Posterior vena cava (tissue), 2 donors: ENCODE measurements around the gene SMC4. TPM values are rescaled to one million over a fixed set of nuclear protein-coding genes. Genes with fewer than 3 reads are reported as not detected.
A peak's percentile ranks its signal among the peaks of the same experiment; 100 is the strongest.
"Not testable (repeated sequence)": the region's sequence is repeated elsewhere in the genome, so short reads cannot be mapped to it uniquely, and the experiment has no call there.

Experiments used
- DNase-seq: peaks from one replicate; pipeline ENCODE4 v3.0.0-alpha.2; 2020; ENCODE audit warnings: low spot score
- intact Hi-C, 2 donors: fragments of 100-400 bp; cut with DNase I; formaldehyde crosslinking; loops; one replicate each; pipeline versions ENCODE4 v1.14.1 to v1.14.2; 2022 to 2023
- long read RNA-seq, 2 donors: library from polyadenylated mRNA; unstranded; transcript quantifications; one replicate each; pipeline ENCODE4 v2.0.0, GENCODE V29; 2020 to 2021
- total RNA-seq, 2 donors: library from RNA; stranded (reverse); fragmentation: NEBNext Ultra II Directional; extraction: Animal tissue kit (Norgen Biotek cat#: 25700); gene quantifications; one replicate each; pipeline ENCODE4 v1.2.1, GENCODE V29; 2021
- donor health status: DM: yes; HTN: yes; CAD: no.
- donor health status: DM: yes; HTN: yes; CAD: no.

The SMC4 gene
- 10 to 100 TPM; 21.5 to 23.2 TPM for total RNA-seq
- long read RNA-seq, donor 1, partial matches to known transcripts, result 2 of 3 reads
- long read RNA-seq, donor 1, other reads (novel, unspliced or antisense), result 1 of 3 reads
- long read RNA-seq, donor 2, partial matches to known transcripts, result 28 of 33 reads
- long read RNA-seq, donor 2, other reads (novel, unspliced or antisense), result 5 of 33 reads

- peak; percentile 99 for DNase-seq
- intact Hi-C loops, result no loop called here
Observed at GRCh38 chr3:160399125-160400029, at the start of gene SMC4, which contains the start of gene IFT80. TSS of gene SMC4 (plus strand) at chr3:160399650. CDS start at chr3:160400827, 1,177 bp downstream. TSS of gene IFT80 (minus strand) at chr3:160399225. CDS start at chr3:160384600, 14,625 bp downstream.

GRCh38 chr3:160355826-160356225 is 43.6 kb upstream of the SMC4 start:
- no peak for DNase-seq
- intact Hi-C loops, result no loop called here

GRCh38 chr3:160362896-160363295 is 36.6 kb upstream of the SMC4 start:
- intact Hi-C loops, DNase-seq: not testable (repeated sequence)

- intact Hi-C loops, result loop anchor here in 1 of 2 donors (5.0 kb wide), 1 partner anchor 516 kb away; no protein-coding TSS in a partner anchor
- no peak for DNase-seq
Observed at GRCh38 chr3:160365869-160366522, 33.5 kb upstream of the SMC4 start.

GRCh38 chr3:160368804-160369203 is 30.6 kb upstream of the SMC4 start:
- intact Hi-C loops, result loop anchor here in 1 of 2 donors (5.0 kb wide), 1 partner anchor 513 kb away; no protein-coding TSS in a partner anchor
- DNase-seq, result no peak

- intact Hi-C loops, result loop anchor here in 1 of 2 donors (5.0 kb wide), 1 partner anchor 513 kb away; no protein-coding TSS in a partner anchor
- no peak for DNase-seq
Observed at GRCh38 chr3:160369784-160370183, 29.7 kb upstream of the SMC4 start.

- DNase-seq, result no peak
- intact Hi-C loops, result no loop called here
Observed at GRCh38 chr3:160370987-160371857, 28.2 kb upstream of the SMC4 start.

- DNase-seq, result no peak
- intact Hi-C loops, result no loop called here
Observed at GRCh38 chr3:160372780-160373179, 26.7 kb upstream of the SMC4 start.

GRCh38 chr3:160373655-160374054 is 25.8 kb upstream of the SMC4 start:
- intact Hi-C loops, result no loop called here
- no peak for DNase-seq

- intact Hi-C loops, result no loop called here
- no peak for DNase-seq
Observed at GRCh38 chr3:160374472-160374871, 25.0 kb upstream of the SMC4 start.

- intact Hi-C loops, result no loop called here
- no peak for DNase-seq
Observed at GRCh38 chr3:160374925-160375324, 24.5 kb upstream of the SMC4 start.

- intact Hi-C loops, result no loop called here
- no peak for DNase-seq
Observed at GRCh38 chr3:160376681-160377080, 22.8 kb upstream of the SMC4 start.

- DNase-seq, result no peak
- intact Hi-C loops, result no loop called here
Observed at GRCh38 chr3:160378331-160379109, 20.9 kb upstream of the SMC4 start.

- intact Hi-C loops, result no loop called here
- no peak for DNase-seq
Observed at GRCh38 chr3:160379628-160380214, 19.7 kb upstream of the SMC4 start.

- intact Hi-C loops, result no loop called here
- no peak for DNase-seq
Observed at GRCh38 chr3:160381470-160381869, 18.0 kb upstream of the SMC4 start.

- intact Hi-C loops, result no loop called here
Observed at GRCh38 chr3:160384639-160385318, 14.7 kb upstream of the SMC4 start.

GRCh38 chr3:160390565-160391138 is 8.8 kb upstream of the SMC4 start:
- intact Hi-C loops, result no loop called here
- DNase-seq, result no peak

More at GRCh38 chr3:160384639-160385318, 14.7 kb upstream of the SMC4 start:
- DNase-seq, result no peak
